Neuronal stem cell (in vitro differentiated cells): ENCODE results near the gene TRIM24.
"Not testable (repeated sequence)": the region's sequence is repeated elsewhere in the genome, so short reads cannot be mapped to it uniquely, and the experiment has no call there.

Experiments used
- DNase-seq: peaks from one replicate; pipeline ENCODE4 v3.0.0-alpha.2; 2013; ENCODE audit warnings: low spot score
- H2AFZ ChIP-seq: one replicate; pipeline ENCODE4 v1.6.1; 2013; ENCODE audit warnings: mild to moderate bottlenecking, low read length, inconsistent platforms
- H2AK5ac ChIP-seq: 2 replicates; pipeline ENCODE4 v1.6.1; 2013; ENCODE audit warnings: low read depth, mild to moderate bottlenecking, inconsistent platforms, low read length, moderate library complexity, mixed read lengths
- H2BK120ac ChIP-seq: 2 replicates; pipeline ENCODE4 v1.6.1; 2013; ENCODE audit warnings: low read depth, mild to moderate bottlenecking, inconsistent platforms, low read length, moderate library complexity, mixed read lengths
- H2BK12ac ChIP-seq: one replicate; pipeline ENCODE4 v1.6.1; 2013; ENCODE audit warnings: low read length, inconsistent platforms
- H2BK15ac ChIP-seq: 2 replicates; pipeline ENCODE4 v1.6.1; 2013; ENCODE audit warnings: mild to moderate bottlenecking, low read length, inconsistent platforms, mixed read lengths
- H2BK5ac ChIP-seq: one replicate; pipeline ENCODE4 v1.6.1; 2013; ENCODE audit warnings: inconsistent platforms, mild to moderate bottlenecking, low read length, moderate library complexity
- H3K14ac ChIP-seq: one replicate; pipeline ENCODE4 v1.6.1; 2013; ENCODE audit warnings: low read length, inconsistent platforms
- H3K18ac ChIP-seq: 2 replicates; pipeline ENCODE4 v1.6.1; 2013; ENCODE audit warnings: low read length, inconsistent platforms
- H3K23ac ChIP-seq: 2 replicates; pipeline ENCODE4 v1.6.1; 2013; ENCODE audit warnings: low read depth, mild to moderate bottlenecking, mixed read lengths, low read length, inconsistent platforms; ENCODE audit not compliant: poor library complexity
- H3K27ac ChIP-seq: replicated peaks from 3 replicates; pipeline ENCODE4 v1.5.1; 2013; ENCODE audit warnings: low read length, inconsistent platforms
- H3K27me3 ChIP-seq, 3 experiments: 2 replicates each; pipeline ENCODE4 v1.6.1; 2013; ENCODE audit warnings: low read length in 3 of 3, mild to moderate bottlenecking in 2 of 3, inconsistent platforms in 1 of 3, low read depth in 1 of 3, mixed read lengths in 1 of 3, moderate library complexity in 1 of 3; ENCODE audit not compliant: control insufficient read depth in 3 of 3, insufficient read depth in 3 of 3
- H3K36me3 ChIP-seq, 2 donors: replicated peaks in 1 of 2; 2 replicates each; pipeline ENCODE4 v1.6.1; 2013; ENCODE audit warnings: low read length in 2 of 2; ENCODE audit not compliant: control insufficient read depth in 2 of 2, insufficient read depth in 2 of 2
- H3K4ac ChIP-seq: 2 replicates; pipeline ENCODE4 v1.6.1; 2013; ENCODE audit warnings: inconsistent platforms, mild to moderate bottlenecking, low read length, moderate library complexity
- H3K4me1 ChIP-seq, 2 donors: 1 replicate in 1 of 2; 2 replicates in 1 of 2; pipeline ENCODE4 v1.6.1; 2013; ENCODE audit warnings: low read length in 2 of 2, low read depth in 1 of 2; ENCODE audit not compliant: control insufficient read depth in 2 of 2, insufficient read depth in 1 of 2
- H3K4me2 ChIP-seq: one replicate; pipeline ENCODE4 v1.6.1; 2013; ENCODE audit warnings: mild to moderate bottlenecking, low read length, inconsistent platforms; ENCODE audit not compliant: insufficient read depth, poor library complexity, severe bottlenecking
- H3K4me3 ChIP-seq, 2 donors: 2 replicates each; pipeline ENCODE4 v1.5.1; 2013; ENCODE audit warnings: low read length in 2 of 2, mild to moderate bottlenecking in 2 of 2, inconsistent platforms in 1 of 2, moderate library complexity in 1 of 2
- H3K79me1 ChIP-seq: one replicate; pipeline ENCODE4 v1.6.1; 2013; ENCODE audit warnings: low read depth, mild to moderate bottlenecking, inconsistent platforms, low read length, moderate library complexity
- H3K9ac ChIP-seq: one replicate; pipeline ENCODE4 v1.6.1; 2013; ENCODE audit warnings: mild to moderate bottlenecking, low read depth, low read length, inconsistent platforms; ENCODE audit not compliant: poor library complexity
- H3K9me3 ChIP-seq, 2 donors: replicated peaks in 1 of 2; 2 replicates each; pipeline versions ENCODE3 to v1.6.1; 2013; ENCODE audit warnings: low read length in 2 of 2, mild to moderate bottlenecking in 2 of 2, inconsistent platforms in 1 of 2, low read depth in 1 of 2, mixed read lengths in 1 of 2, moderate library complexity in 1 of 2; ENCODE audit not compliant: control insufficient read depth in 2 of 2, insufficient read depth in 1 of 2
- H4K8ac ChIP-seq: one replicate; pipeline ENCODE4 v1.6.1; 2013; ENCODE audit warnings: low read depth, mild to moderate bottlenecking, inconsistent platforms, low read length, moderate library complexity
- H4K91ac ChIP-seq: one replicate; pipeline ENCODE4 v1.6.1; 2013; ENCODE audit warnings: low read length, low read depth, mild to moderate bottlenecking, inconsistent platforms; ENCODE audit not compliant: poor library complexity
- WGBS, 2 donors: extraction: QIAGEN DNeasy Blood & Tissue Kit; methylation state at CpG; one replicate each; pipeline ENCODE4 v1.1.7; 2013; ENCODE audit warnings: missing lambda C conversion rate in 2 of 2, mixed read lengths in 1 of 2; ENCODE audit not compliant: insufficient read length in 2 of 2, insufficient replicate concordance in 1 of 2; ENCODE audit errors: extremely low coverage in 2 of 2; 5-methylcytosine and 5-hydroxymethylcytosine counted together

TRIM24 gene

GRCh38 chr7:138417764-138418163 lies 42.3 kb upstream of the TRIM24 start:
- no peak overlapping the region for H3K9ac ChIP-seq
- H3K4ac ChIP-seq, result no peak overlapping the region
- no peak overlapping the region for H2AK5ac ChIP-seq
- H2AFZ ChIP-seq, result no peak overlapping the region
- H3K27me3 ChIP-seq, result no peaks in the 10 kb centered on the region
- H2BK12ac ChIP-seq, result no peak overlapping the region
- H3K4me2 ChIP-seq, result no peak overlapping the region
- H3K23ac ChIP-seq, result no peak overlapping the region
- no peak overlapping the region for H2BK5ac ChIP-seq
- H2BK120ac ChIP-seq, result no peak overlapping the region
- H3K9me3 ChIP-seq, result no peaks in the 10 kb centered on the region
- no peaks in the 10 kb centered on the region for H3K36me3 ChIP-seq
- H4K8ac ChIP-seq, result no peak overlapping the region
- no peak overlapping the region for H3K27ac ChIP-seq
- H3K4me1 ChIP-seq, result no peaks in the 10 kb centered on the region
- no peak overlapping the region for H2BK15ac ChIP-seq
- no peak overlapping the region for H3K14ac ChIP-seq
- H4K91ac ChIP-seq, result no peak overlapping the region
- no peaks in the 10 kb centered on the region for H3K79me1 ChIP-seq
- DNase-seq, result no peak
- WGBS, 2 donors, result no CpG with 5 or more reads among the region's 1 CpG
- no peak overlapping the region for H3K18ac ChIP-seq
- H3K4me3 ChIP-seq, result no peak overlapping the region

GRCh38 chr7:138418403-138418802 lies 41.7 kb upstream of the TRIM24 start:
- H3K9ac ChIP-seq, DNase-seq, H2BK120ac ChIP-seq, H3K27me3 ChIP-seq, H3K79me1 ChIP-seq, H3K18ac ChIP-seq, H3K4me1 ChIP-seq, H2BK15ac ChIP-seq, H3K36me3 ChIP-seq, H2BK12ac ChIP-seq, H3K4me3 ChIP-seq, H3K14ac ChIP-seq, H2AK5ac ChIP-seq, H2BK5ac ChIP-seq, H3K9me3 ChIP-seq, H3K23ac ChIP-seq, H4K8ac ChIP-seq, H3K27ac ChIP-seq, H3K4ac ChIP-seq, H4K91ac ChIP-seq, H3K4me2 ChIP-seq, H2AFZ ChIP-seq: not testable (repeated sequence)
- no CpG with 5 or more reads among the region's 1 CpG for WGBS, 2 donors

GRCh38 chr7:138425026-138425425 lies 35.0 kb upstream of the TRIM24 start:
- Histone ChIP-seq H2AK5ac (no peak overlapping the region), H3K4me1 (no peaks in the 10 kb centered on the region), H3K27ac (no peak overlapping the region), H3K9ac (no peak overlapping the region), H3K23ac (no peak overlapping the region), H2BK15ac (no peak overlapping the region), H3K9me3 (peaks cover 14 to 25% of the 10 kb centered on the region in 2 donors), H2BK12ac (no peak overlapping the region), H3K4ac (no peak overlapping the region), H2AFZ (no peak overlapping the region), H4K8ac (no peak overlapping the region), H2BK120ac (no peak overlapping the region), H3K4me2 (no peak overlapping the region), H3K4me3 (no peak overlapping the region), H3K18ac (no peak overlapping the region), H3K79me1 (no peaks in the 10 kb centered on the region), H3K27me3 (no peaks in the 10 kb centered on the region), H2BK5ac (no peak overlapping the region), H3K36me3 (no peaks in the 10 kb centered on the region), H4K91ac (no peak overlapping the region), H3K14ac (no peak overlapping the region)
- DNase-seq, result no peak
- no CpG with 5 or more reads among the region's 5 CpGs for WGBS, 2 donors

- Histone ChIP-seq H4K8ac (no peak overlapping the region), H3K27ac (no peak overlapping the region)
These were observed 30.3 kb upstream of the TRIM24 start for GRCh38 chr7:138429577-138430250.

More at GRCh38 chr7:138429577-138430250, 30.3 kb upstream of the TRIM24 start:
- Histone ChIP-seq H3K9me3 (peaks cover 19 to 47% of the 10 kb centered on the region in 2 donors), H2BK5ac (no peak overlapping the region), H3K36me3 (no peaks in the 10 kb centered on the region), H2AK5ac (no peak overlapping the region), H3K23ac (no peak overlapping the region), H2BK120ac (no peak overlapping the region), H2BK15ac (no peak overlapping the region), H3K9ac (no peak overlapping the region), H3K14ac (no peak overlapping the region), H4K91ac (no peak overlapping the region), H3K4me2 (no peak overlapping the region), H3K4me3 (no peak overlapping the region), H3K4me1 (no peaks in the 10 kb centered on the region), H3K27me3 (no peaks in the 10 kb centered on the region), H2BK12ac (no peak overlapping the region), H3K79me1 (no peaks in the 10 kb centered on the region), H3K18ac (no peak overlapping the region), H3K4ac (no peak overlapping the region), H2AFZ (no peak overlapping the region)
- WGBS, 2 donors, result no CpG with 5 or more reads among the region's 5 CpGs
- DNase-seq, result no peak
